ENCODE data around the gene HOOK2.

Gene HOOK2

DNA sequence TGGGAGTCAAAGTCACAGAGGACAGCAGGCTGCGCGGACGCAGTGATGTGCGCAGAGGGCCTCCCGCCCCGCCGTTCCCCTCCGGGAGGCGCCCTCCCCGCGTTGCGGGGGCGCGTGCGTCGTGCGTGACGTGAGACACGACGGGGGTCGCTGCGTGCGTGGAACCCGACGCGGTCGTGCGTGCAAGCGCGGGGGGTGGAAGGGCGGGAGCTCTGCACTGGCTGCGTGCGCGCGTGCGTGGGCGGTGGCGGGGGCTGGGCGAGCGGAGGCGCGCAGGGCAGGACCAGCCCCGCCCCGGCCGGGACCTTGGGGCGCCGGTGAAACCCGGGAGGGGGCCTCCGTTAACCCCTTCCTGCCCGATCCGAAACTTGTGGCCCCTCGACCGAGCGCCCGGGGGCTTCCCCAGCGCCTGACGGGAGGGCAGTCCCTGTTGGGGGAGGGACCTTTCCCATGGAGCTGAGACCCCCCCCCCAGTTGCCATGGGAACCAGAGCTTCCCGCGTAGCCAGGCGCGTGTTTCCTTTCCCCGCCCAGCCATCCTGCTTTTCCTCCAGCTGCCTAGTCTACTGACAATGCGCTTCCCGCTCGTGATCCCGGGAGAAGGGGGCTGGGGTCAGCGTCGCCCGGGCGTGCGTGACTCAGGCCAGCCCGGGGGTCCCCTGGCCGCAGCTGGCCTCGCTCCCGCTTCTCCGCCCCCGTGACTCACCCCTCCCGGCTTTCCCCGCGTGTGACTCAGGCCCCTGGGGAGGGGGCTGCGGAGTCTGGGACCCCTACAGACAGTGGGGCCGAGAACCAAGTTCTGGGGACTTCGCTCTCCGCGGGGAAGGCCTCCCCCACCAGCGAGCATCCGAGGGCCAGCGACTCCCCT is 7.3 kb upstream of the HOOK2 start:
- peak; percentile 96 for DNase-seq

DNA sequence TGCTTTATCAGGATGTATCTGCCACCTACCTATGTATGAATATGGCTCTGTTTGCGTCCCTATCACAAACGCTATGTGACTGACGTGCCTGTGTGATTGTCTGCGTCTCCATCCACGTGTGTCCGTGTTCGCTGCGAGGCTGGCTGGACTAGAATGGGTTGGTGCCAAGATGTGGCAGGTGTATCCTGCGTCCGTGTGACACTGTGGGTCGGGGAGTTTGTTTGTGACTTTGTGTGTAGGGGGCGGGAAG is 6.7 kb upstream of the HOOK2 start:
- DNase-seq: no peak

DNA sequence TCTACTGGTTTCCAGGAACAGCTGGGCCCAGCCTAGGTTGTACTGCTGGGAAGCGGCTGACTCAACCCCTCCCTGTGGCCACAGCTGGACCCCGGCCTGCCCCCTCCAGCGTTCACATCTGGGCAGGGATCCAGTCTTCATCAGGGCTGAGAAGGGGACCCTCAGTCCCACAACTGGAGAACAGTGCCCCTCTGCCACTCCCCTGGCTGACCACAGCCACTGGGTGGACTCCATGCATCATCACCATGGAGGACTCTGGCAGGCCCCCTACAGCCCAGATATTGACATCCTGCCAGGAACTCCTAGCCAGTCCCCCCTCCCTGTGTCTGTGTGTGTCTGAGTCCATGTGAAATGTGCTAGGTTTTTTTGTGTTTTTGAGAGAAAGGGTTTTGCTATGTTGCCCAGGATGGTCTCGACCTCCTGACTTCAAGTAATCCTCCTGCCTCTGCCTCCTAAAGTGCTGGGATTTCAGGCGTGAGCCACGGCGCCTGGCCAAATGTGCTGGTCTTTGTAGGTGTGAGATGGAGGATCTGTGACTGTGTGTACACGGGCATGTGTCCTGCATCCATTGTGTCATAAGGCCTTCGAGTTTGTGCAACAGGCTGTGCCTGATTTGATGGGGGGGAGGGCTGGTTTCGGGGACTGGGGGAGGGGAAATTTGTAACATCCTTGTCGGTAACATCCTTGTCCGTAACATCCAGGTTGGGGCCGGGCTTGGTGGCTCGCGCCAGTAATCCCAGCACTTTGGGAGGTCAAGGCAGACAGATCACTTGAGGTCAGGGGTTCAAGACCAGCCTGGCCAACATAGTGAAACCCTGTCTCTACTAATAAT is 4.0 kb upstream of the HOOK2 start:
- DNase-seq: no peak

DNA sequence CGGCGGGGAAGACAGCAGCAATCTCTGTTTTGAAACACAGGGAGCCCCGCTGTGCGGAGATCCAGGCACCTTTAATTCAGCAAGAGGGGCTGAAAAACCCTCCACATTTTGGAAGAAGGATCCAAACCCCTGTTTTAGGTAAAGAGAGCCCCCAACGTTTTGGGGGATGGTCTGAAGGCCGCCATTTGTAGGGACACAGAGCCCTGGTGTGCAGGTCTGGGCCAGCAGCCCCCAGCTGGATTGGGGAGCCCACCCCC is 3.5 kb upstream of the HOOK2 start:
- DNase-seq: no peak

DNA sequence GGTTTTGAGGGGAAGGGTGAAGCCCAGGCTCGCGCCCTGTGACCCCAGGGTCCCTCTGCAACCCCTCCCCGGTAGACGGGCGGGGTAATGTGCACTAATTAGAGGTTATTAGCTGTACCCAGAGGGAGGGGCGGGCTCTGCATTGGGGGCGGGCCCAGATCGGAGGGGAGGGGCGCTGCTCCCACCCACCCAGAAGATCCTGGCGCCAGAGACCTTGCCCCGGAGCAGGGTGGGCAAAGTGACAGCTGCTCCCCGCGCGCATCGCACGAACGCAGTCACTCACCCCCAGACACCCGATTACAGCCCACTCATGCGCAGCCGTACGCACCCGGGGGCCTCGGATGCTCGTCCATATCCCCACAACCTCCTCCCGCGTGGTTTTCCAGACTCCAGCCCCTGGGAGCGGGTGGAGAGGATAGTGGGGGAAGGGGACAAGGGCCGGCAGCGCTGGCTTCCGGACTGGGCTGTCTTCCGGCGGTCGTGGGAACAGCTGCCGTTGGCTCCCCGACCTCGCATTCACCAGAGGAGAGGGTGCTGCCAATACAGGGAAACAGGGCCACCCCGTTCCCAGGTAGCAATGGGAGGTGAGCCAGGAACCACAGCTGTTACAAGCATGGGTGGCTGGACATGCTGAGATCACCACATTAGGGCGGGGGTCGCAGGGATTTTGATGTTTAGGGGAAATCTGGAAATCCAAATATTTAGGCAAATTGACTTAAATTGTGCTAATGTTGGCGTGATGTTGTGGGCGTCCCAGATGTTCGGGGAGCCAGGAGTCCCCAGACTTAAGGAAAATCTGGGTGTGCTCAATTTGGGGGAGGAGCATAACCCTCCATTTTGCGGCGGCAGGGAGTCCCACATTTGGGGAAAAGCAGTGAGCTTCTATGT is 2.9 kb upstream of the HOOK2 start:
- peak; percentile 81 for DNase-seq

DNA sequence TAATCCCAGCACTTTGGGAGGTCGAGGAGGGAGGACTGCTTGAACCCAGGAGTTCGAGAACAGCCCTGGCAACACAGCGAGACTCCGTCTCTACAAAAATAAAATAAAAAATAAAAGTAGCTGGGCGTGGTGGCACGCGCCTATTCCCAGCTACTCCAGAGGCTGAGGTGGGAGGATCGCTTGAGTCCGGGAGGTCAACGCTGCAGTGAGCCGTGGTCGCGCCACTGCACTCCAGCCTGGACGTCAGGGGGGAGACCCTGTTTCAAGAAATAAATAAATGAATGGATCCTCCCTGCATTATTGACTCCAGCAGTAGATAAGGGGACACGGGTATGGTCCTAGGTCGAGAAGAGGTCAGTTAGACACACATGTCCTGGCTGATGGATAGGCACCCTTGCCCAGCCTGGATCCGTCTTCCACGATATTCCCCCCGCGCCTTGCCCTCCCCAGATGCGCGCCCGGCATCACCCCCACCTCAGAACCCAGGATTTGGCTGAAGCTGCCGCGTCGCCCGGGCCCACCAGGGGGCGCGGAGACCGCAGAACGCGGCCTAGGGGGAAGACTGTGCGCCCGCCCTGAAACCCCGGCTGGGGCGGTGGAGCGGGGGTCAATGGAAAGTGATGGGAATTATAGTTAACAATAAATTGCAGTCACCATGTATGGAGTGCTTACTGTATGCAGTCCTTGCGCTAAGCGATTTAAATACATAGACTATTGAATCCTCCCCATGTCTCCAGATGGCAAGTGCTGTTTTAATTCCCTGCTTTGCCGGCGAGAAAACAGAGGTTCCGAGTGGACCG is 2.1 kb upstream of the HOOK2 start:
- peak; percentile 94 for DNase-seq

DNA sequence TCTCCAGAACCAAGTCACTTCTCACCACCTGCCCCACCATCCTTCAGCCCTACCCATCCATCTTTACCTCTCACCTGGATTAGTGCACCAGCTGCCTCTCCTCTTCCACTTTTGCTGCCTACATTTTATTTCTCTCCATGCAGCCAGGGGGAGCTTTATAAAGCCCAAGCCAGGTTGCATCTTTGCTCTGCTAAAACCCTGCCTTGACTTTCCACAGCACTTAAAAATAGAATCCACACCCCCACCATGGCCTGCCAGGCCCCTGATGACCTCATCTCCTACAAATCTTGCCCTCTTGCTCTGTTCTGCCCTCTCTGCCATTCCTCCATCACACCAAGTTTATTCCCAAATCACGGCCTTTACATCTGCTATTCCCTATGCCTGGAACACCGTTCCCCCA is 1.8 kb downstream of the HOOK2 start:
- DNase-seq: no peak

DNA sequence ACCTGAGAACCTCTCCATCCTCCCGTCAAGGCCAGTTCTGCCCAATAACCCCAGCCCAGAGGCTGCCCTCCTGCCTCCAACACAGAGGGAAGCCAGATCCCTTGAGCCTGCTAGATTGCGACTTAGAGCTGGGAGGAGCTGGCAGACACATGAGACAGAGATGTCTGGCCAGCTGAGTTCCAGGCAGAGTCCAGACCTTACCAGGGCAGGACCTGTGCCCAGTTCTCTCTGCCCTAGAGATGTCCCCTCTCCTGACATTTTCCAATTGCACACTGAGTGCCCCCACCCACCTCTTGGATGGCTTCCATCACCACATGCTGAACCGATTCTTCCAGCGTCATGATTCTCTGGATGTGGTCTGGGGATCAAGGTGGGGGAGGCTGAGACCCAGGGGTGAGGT is 3.0 kb downstream of the HOOK2 start:
- DNase-seq: no peak

DNA sequence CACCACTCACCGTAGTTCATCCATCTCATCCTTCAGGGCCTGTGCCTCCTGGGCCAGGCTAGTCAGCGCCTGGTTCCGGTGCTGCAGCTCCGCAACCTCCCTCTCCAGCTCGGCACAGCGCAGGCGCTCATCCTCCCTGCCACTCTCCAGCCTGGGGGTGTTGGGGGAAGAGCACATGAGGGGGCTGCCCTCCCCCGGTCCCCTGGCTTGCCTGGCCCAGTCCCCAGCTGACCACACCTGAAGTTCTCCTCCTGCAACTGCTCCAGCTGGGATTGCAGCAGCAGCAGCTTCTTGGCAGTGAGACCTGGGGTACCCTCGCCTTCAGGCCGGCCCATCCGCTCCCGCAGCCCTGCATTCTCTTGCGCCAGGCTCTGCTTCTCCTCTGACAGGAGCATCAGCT is 4.4 kb downstream of the HOOK2 start:
- DNase-seq: no peak

DNA sequence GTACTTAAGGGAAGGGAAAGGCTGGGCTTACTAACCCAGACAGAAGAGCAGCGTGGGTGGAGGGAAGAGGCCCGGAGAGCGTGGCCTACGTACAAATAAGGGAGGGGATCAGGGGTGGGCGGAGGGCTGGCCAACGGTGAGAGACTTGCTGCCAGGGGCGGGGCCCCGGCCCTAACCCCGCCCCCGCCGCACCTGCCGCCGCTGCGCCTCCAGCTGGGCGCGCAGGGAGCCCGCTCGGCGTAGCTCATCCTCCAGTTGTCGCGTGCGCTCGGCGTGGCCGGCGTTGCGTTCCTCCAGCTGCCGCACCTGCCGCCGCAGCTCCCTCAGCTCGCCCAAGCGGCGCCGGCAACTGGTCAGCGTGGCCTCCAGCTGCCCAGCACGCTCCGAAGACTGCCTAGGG is 5.7 kb downstream of the HOOK2 start:
- peak; percentile 66 for DNase-seq

DNA sequence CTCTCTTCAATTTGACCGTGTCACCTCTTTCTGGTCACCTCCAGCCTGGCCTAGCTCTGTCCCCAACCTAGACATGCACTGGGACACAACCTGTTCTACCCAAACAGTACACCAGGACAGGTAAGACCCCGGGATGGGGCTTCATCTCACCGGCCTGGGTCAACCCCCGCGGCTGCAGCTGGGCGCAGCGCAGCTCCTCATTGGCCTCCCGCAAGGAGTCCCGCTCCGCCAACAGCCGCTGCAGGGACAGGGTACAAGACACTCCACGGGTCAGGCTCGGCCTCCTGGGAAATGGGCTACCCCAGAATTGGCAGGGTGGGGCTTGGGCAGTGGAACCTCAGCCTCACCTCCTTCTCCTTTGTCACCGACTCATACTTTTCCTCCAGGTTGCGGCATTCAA is 7.7 kb downstream of the HOOK2 start:
- DNase-seq: no peak

DNA sequence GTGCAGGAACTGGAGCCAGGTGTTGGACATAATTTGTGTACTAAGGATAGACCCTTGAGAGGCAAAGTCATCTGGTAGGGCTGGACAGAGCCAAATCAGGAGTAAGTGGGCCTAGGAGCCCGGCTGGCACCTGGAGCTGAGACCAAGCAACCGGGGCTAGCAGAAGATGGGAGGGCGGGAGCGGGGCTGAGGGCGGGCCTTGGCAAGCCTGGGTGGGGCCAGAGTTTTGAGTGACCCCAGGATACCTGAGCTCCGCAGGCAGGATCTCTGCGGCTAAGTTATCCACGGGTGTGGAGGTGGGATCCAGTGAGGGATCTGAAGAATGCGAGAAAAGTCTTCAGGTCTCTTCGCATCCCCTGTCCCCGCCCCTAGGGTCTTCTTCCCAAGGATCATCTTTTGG is 8.2 kb downstream of the HOOK2 start:
- no peak for DNase-seq

DNA sequence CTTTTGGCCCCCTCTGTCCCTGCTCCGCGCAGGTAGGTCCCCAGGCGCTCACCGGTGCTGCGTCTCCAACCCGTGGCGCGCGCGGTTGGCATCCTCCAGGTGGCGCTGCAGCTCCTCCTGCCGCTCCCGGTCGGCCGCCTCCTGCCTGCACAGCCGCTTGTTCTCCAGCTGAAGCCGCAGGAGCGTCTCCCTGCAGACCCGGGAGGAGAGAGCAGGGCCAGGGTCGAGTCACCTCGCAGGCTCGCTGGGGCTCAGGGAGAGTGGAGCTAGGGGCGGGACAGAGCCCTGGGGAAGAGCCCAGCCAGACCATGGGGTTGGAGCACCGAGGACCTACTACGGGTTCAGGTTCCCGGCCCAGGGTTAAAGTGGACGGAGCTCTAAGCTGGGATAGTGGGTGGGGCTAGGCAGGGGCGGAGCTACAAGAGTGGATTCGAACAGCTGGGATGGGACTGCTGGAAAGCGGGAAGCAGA is 9.3 kb downstream of the HOOK2 start:
- DNase-seq: peak; percentile 96

DNA sequence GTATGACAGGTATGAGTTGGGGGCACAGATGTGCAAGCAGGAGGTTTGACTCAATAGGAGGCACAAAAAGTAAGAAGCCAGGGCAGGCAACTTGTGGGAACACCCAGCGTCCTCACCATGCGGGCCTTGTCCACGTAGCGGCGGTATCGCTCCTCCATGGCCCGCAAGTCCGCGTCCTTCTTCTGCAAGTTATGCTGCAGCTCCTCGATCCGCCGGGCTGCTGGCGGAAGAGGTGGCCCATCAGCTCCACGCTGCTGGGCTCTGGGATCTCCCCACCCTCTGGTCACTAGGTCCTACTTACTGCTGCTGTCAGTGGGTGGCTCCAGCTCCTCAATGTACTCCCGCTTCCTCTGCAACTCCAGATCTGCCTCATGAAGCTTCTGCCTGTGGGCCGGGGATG is 10.7 kb downstream of the HOOK2 start:
- DNase-seq: no peak

DNA sequence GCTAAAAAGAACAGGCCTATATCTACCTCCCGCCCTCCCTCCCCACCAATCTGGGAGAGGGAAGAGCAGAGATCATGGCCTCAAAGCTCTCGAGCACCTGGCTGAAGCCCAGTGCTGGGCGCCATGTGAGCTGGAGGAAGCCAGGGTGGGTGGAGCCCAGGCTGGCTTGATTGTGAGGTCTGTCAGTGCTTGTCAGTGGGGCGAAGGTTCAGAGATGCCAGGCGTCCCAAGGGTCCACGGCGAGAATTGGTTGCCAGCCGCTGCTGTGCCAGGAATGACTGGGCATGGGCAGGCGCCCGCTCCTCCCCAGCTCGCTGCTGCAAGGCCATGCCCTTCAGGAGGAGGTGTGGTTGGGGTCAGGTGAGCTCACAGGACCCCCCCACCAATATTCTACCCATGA is 12.3 kb downstream of the HOOK2 start:
- DNase-seq: no peak

DNA sequence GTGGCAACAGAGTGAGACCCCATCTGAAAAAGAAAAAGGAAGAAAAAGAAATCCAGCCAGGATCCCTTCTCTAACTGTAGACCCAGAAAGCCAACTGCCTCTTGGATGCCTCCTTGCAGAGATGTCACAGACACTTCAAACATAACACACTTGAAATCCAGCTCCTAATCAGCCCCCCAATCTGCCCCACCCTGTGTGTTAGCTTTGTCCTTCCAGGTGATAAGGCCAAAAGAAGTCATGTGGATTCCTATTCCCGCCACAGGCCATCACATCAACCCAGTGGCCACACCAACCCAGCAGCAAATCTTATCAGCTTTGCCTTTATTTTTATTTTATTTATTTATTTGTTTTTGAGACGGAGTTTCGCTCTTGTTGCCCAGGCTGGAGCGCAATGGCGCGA is 15.7 kb downstream of the HOOK2 start:
- DNase-seq: no peak

DNA sequence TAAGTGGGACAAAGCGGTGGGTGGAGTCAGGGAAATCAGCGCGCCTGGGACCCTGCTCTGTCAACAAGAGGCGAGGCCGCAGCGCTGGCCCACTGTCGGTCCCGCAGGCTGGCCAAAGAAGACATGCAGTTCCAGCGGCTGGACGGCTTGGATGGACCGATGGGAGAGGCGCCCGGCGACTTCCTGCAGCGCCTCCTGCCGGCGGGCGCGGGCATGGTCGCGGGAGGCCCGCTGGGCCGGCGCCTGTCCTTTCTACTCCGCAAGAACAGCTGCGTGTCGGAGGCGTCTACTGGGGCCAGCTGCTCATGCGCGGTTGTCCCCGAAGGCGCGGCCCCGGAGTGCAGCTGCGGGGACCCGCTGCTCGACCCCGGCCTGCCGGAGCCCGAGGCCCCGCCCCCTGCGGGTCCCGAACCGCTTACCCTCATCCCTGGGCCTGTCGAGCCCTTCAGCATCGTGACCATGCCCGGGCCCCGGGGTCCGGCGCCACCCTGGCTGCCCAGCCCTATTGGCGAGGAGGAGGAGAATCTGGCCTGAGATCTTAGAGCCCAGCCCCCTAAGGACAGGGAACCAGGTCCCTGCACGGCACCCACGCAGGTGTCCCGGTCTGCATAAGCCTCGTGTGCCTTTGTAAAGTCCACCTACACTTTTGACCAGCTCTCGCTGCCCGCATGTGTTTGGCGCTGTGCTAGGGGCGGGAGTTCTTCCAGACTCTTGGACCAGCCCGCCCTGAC is 17.6 kb downstream of the HOOK2 start:
- DNase-seq: peak; percentile 85

DNA sequence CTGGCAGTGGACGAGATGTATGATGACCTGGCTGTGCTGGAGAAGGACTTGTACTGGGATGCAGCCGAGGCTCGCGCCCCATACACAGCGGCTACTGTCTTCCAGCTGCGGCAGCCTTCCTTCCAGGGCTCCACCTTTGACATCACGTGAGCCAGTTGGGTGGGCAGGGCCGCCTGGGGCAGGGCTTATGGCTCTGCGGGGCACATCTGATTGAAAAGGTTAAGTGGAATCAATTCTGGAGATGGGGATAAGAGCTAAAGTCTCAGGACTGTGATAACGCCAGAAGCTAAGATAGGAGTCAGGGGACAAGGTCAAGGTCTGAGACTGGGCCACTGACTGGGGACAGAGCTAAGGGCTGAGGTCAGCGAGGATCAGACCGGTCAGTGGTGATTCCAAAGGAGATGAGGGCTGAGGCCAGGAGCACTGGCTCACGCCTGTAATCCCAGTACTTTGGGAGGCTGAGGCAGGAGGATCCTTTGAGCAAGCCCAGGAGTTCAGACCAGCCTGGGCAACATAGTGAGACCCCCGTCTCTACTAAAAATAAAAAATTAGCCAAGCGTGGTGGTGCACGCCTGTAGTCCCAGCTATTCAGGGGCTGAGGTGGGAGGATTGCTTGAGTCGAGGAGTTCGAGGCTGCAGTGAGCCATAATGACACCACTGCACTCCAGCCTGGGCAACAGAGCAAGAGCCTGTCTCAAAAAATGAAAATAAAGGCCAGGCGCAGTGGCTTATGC is 19.0 kb downstream of the HOOK2 start:
- no peak for DNase-seq

DNA sequence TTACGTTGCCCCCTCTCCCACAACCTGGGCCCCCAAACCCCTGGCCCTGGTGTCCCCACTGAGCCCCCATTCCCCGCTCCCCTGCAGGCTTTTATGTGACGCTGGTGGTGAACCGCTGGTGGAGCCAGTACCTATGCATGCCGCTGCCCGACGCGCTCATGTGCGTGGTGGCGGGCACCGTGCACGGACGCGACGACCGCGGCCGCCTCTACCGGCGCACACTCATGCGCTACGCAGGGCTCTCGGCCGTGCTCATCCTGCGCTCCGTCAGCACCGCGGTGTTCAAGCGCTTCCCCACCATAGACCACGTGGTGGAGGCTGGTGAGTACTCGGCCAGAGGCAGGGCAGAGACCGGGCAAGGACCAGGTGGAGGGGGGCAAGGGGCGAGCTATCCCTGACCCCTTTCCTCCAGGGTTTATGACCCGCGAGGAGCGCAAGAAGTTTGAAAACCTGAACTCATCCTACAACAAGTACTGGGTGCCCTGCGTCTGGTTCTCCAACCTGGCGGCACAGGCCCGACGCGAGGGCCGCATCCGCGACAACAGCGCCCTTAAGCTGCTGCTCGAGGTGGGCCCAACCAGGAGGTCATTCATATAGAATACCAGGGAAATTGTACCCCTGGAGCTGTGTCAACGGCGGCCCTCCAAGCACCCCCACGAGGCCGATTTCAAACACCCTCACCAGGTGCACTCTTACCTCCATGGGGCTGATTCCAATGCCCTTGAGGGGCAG is 20.7 kb downstream of the HOOK2 start:
- DNase-seq: no peak

DNA sequence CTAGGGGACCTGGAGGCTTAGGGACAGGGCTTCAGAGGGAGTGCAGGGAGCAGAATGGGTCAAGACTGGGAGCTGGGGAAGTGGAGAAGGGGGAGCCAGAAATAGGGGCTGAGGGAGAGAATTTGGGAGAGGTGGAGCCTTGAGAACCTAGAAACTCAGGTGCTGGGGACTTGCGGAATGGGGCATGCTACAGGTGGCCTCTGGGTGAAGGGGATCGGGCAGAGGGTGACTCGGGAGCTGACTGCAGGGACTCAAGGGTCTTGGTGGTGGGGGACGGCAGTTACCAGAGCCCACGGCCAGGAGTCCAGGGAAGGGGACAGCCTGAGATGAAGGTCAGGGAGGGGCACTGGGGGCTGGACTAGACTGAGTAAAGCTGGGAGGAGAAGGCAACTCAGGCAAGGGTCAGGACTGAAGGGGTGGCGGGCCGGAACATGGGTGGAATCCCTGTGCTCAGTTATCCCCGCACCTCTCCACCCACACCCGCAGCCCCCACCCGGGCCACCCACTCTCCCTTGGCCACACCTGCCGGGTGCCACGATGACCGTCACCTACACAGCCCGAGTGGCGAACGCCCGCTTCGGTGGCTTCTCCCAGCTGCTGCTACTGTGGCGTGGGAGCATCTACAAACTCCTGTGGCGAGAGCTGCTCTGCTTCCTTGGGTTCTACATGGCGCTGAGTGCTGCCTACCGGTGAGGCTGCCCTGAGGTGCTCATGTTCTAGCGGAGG is 23.1 kb downstream of the HOOK2 start:
- no peak for DNase-seq
